GM13976 (cell line): ENCODE measurements around the gene GP2.

ENCODE experiments used
- DNase-seq: peaks from one replicate; pipeline ENCODE4 v3.0.0; 2012; ENCODE audit warnings: low spot score
- CTCF ChIP-seq: IDR thresholded peaks from 2 replicates; pipeline ENCODE4 v1.5.1; 2012; ENCODE audit warnings: borderline replicate concordance, mild to moderate bottlenecking; ENCODE audit not compliant: insufficient read depth; ENCODE audit errors: extremely low read depth, missing control alignments, control extremely low read depth
- in situ Hi-C: fragments of 300-500 bp; cut with MboI; formaldehyde crosslinking; loops from one replicate; pipeline ENCODE4 v1.12.0; 2022; ENCODE audit warnings: low sequenced_read_pairs, mixed read lengths, inconsistent platforms; ENCODE audit not compliant: unreplicated experiment

The GP2 gene

GRCh38 chr16:20308801-20309590, 18.3 kb downstream of the GP2 start:
- no peak for TF ChIP-seq CTCF
- in situ Hi-C loops = loop anchor here (10.0 kb wide), 1 partner anchor 404 kb away; no protein-coding TSS in a partner anchor
- DNase-seq = no peak

GRCh38 chr16:20308266-20308665, 19.0 kb downstream of the GP2 start:
- no peak for DNase-seq
- no peak for TF ChIP-seq CTCF
- in situ Hi-C loops = loop anchor here (10.0 kb wide), 1 partner anchor 403 kb away; no protein-coding TSS in a partner anchor

GRCh38 chr16:20307791-20308190, 19.5 kb downstream of the GP2 start:
- in situ Hi-C loops = loop anchor here (10.0 kb wide), 1 partner anchor 403 kb away; no protein-coding TSS in a partner anchor
- TF ChIP-seq CTCF = no peak
- no peak for DNase-seq

GRCh38 chr16:20307240-20307671, 20.1 kb downstream of the GP2 start:
- DNase-seq = no peak
- no peak for TF ChIP-seq CTCF
- in situ Hi-C loops = loop anchor here (10.0 kb wide), 1 partner anchor 402 kb away; no protein-coding TSS in a partner anchor

- TF ChIP-seq CTCF = no peak
- in situ Hi-C loops = loop anchor here (10.0 kb wide), 1 partner anchor 402 kb away; no protein-coding TSS in a partner anchor
Measured at GRCh38 chr16:20306401-20306800, 20.9 kb downstream of the GP2 start.

GRCh38 chr16:20303012-20303411, 24.3 kb downstream of the GP2 start:
- in situ Hi-C loops = loop anchor here (10.0 kb wide), 1 partner anchor 398 kb away; no protein-coding TSS in a partner anchor
- DNase-seq = no peak
- TF ChIP-seq CTCF = no peak

More at GRCh38 chr16:20306401-20306800, 20.9 kb downstream of the GP2 start:
- DNase-seq = no peak
